ENCODE data around the gene TTC23L. TPM values are rescaled to one million over a fixed set of nuclear protein-coding genes. Genes with fewer than 3 reads are reported as not detected.

Gene TTC23L
- total and polyA plus RNA-seq, 8 donors: 0.15 to 1.5 (median 0.89) TPM; not detected in 5

GRCh38 chr5:34858790-34859189 is 19.8 kb downstream of the TTC23L start:
- TF ChIP-seq EP300 (IDR thresholded peaks at IDR 0.05) (no peak), CTCF (IDR thresholded peaks at IDR 0.05) (no peak), POLR2AphosphoS5 (IDR thresholded peaks at IDR 0.05) (no peak), POLR2A (IDR thresholded peaks at IDR 0.05) (no peak)
- Histone ChIP-seq H3K27ac (no peak overlapping the region), H3K36me3 (no peaks in the 10 kb centered on the region), H3K27me3 (no peaks in the 10 kb centered on the region), H3K9me3 (no peaks in the 10 kb centered on the region), H3K4me3 (no peak overlapping the region), H3K4me1 (no peaks in the 10 kb centered on the region)
- intact Hi-C loops (cut with DNase I; ENCODE audit: low total_unique reads): no loop called here
- no peak for DNase-seq
- 34 to 92% (median 63%) methylated on average over 2 of the region's 2 CpGs for WGBS, 5 donors

- TF ChIP-seq POLR2AphosphoS5 (IDR thresholded peaks at IDR 0.05): no peak
- TF ChIP-seq CTCF (IDR thresholded peaks at IDR 0.05): no peak
- no peak for TF ChIP-seq EP300 (IDR thresholded peaks at IDR 0.05)
- TF ChIP-seq POLR2A (IDR thresholded peaks at IDR 0.05): no peak
- intact Hi-C loops (cut with DNase I; ENCODE audit: low total_unique reads): no loop called here
- Histone ChIP-seq H3K9me3 (no peaks in the 10 kb centered on the region), H3K27ac (no peak overlapping the region), H3K4me1 (no peaks in the 10 kb centered on the region), H3K36me3 (no peaks in the 10 kb centered on the region), H3K4me3 (no peak overlapping the region), H3K27me3 (no peaks in the 10 kb centered on the region)
- no peak for DNase-seq
- WGBS, 5 donors: 46 to 89% (median 66%) methylated on average over 5 of the region's 5 CpGs
Observed at GRCh38 chr5:34859253-34859652, 20.3 kb downstream of the TTC23L start.

- TF ChIP-seq POLR2AphosphoS5 (IDR thresholded peaks at IDR 0.05): no peak
- TF ChIP-seq CTCF (IDR thresholded peaks at IDR 0.05): no peak
- intact Hi-C loops (cut with DNase I; ENCODE audit: low total_unique reads): no loop called here
Observed at GRCh38 chr5:34863946-34864345, 25.0 kb downstream of the TTC23L start.

GRCh38 chr5:34865091-34865490 is 26.1 kb downstream of the TTC23L start:
- TF ChIP-seq EP300 (IDR thresholded peaks at IDR 0.05) (no peak), POLR2AphosphoS5 (IDR thresholded peaks at IDR 0.05) (no peak), CTCF (IDR thresholded peaks at IDR 0.05) (no peak), POLR2A (IDR thresholded peaks at IDR 0.05) (no peak)
- H3K4me3 ChIP-seq: no peak overlapping the region
- 87 to 94% (median 88%) methylated on average over 2 of the region's 2 CpGs for WGBS, 5 donors
- H3K27ac ChIP-seq: no peak overlapping the region
- no peaks in the 10 kb centered on the region for H3K4me1 ChIP-seq
- no peaks in the 10 kb centered on the region for H3K27me3 ChIP-seq
- DNase-seq: no peak
- H3K9me3 ChIP-seq: no peaks in the 10 kb centered on the region
- H3K36me3 ChIP-seq: no peaks in the 10 kb centered on the region
- intact Hi-C loops (cut with DNase I; ENCODE audit: low total_unique reads): no loop called here

More at GRCh38 chr5:34863946-34864345, 25.0 kb downstream of the TTC23L start:
- H3K9me3 ChIP-seq: no peaks in the 10 kb centered on the region
- no peaks in the 10 kb centered on the region for H3K4me1 ChIP-seq
- 65 to 74% (median 68%) methylated on average over 3 of the region's 3 CpGs for WGBS, 5 donors
- H3K4me3 ChIP-seq: no peak overlapping the region
- DNase-seq: no peak
- H3K36me3 ChIP-seq: no peaks in the 10 kb centered on the region
- no peak overlapping the region for H3K27ac ChIP-seq
- H3K27me3 ChIP-seq: no peaks in the 10 kb centered on the region
